PC-3 (cell line): ENCODE measurements around the gene SMNDC1. TPM values are rescaled to one million over a fixed set of nuclear protein-coding genes. Genes with fewer than 3 reads are reported as not detected.

ENCODE experiments used
- ATAC-seq: fragments of 200-7000 bp; cut with Tn5 transposase; 2 replicates; pipeline ENCODE4 v1.9.1; 2020; ENCODE audit warnings: mild to moderate bottlenecking, moderate library complexity
- BruUV-seq: library from RNA; stranded (reverse); fragments of 400-500 nt; replicated peaks from 2 replicates; lab custom pipeline; 2021; lab: Mats Ljungman, UMichigan
- CTCF ChIA-PET: fragments of 300-600 bp; sonication (Branson Sonifier 250); formaldehyde crosslinking; loops from one replicate; lab custom pipeline; 2022; ENCODE audit warnings: antibody characterized with exemption; lab: Charles Lee
- POLR2A ChIA-PET: fragments of 300-600 bp; sonication (Branson Sonifier 250); formaldehyde crosslinking; loops from one replicate; lab custom pipeline; 2022; ENCODE audit warnings: antibody characterized with exemption; ENCODE audit not compliant: unreplicated experiment; lab: Charles Lee
- DNase-seq: peaks from one replicate; pipeline ENCODE4 v3.0.0-alpha.2; 2015
- H2AFZ ChIP-seq: fragments of 300-600 bp; sonication (generic); 2 replicates; pipeline ENCODE4 v1.6.0; 2016; ENCODE audit warnings: antibody characterized with exemption, low read length
- H3F3A ChIP-seq: fragments of 300-600 bp; sonication (generic); one replicate; pipeline ENCODE4 v1.6.0; 2017; ENCODE audit warnings: antibody characterized with exemption, low read length, control low read depth, mild to moderate bottlenecking; ENCODE audit not compliant: unreplicated experiment
- H3K27ac ChIP-seq: fragments of 300-600 bp; sonication (generic); 2 replicates; pipeline ENCODE4 v1.5.1; 2016; ENCODE audit warnings: mild to moderate bottlenecking, low read length
- H3K27me3 ChIP-seq: fragments of 300-600 bp; sonication (generic); 2 replicates; pipeline ENCODE4 v1.6.1; 2016; ENCODE audit warnings: low read length, mixed read lengths
- H3K36me3 ChIP-seq: fragments of 300-600 bp; sonication (generic); 2 replicates; pipeline ENCODE4 v1.6.1; 2016; ENCODE audit warnings: low read depth, mixed run types, low read length, mixed read lengths
- H3K4me1 ChIP-seq: fragments of 300-600 bp; sonication (generic); 2 replicates; pipeline ENCODE4 v1.5.1; 2016; ENCODE audit warnings: low read length; ENCODE audit not compliant: insufficient read depth
- H3K4me2 ChIP-seq: fragments of 300-600 bp; sonication (generic); 2 replicates; pipeline ENCODE4 v1.6.0; 2016; ENCODE audit warnings: low read length
- H3K4me3 ChIP-seq: fragments of 300-600 bp; sonication (generic); 2 replicates; pipeline ENCODE4 v1.5.1; 2016; ENCODE audit warnings: mild to moderate bottlenecking, low read length, mixed read lengths
- H3K79me2 ChIP-seq: fragments of 300-600 bp; sonication (generic); 2 replicates; pipeline ENCODE4 v1.6.1; 2017; ENCODE audit warnings: low read length, mixed read lengths
- H3K9ac ChIP-seq: fragments of 300-600 bp; sonication (generic); 2 replicates; pipeline ENCODE4 v1.6.0; 2016; ENCODE audit warnings: mild to moderate bottlenecking, low read length
- H3K9me2 ChIP-seq: fragments of 300-600 bp; sonication (generic); replicated peaks from 2 replicates; pipeline ENCODE4 v1.6.1; 2016; ENCODE audit warnings: mixed run types, low read length, mixed read lengths
- H3K9me3 ChIP-seq: fragments of 300-600 bp; sonication (generic); 2 replicates; pipeline ENCODE4 v1.6.1; 2016; ENCODE audit warnings: low read length, mixed read lengths
- H4K20me1 ChIP-seq: fragments of 300-600 bp; sonication (generic); 2 replicates; pipeline ENCODE4 v1.6.1; 2016; ENCODE audit warnings: low read length, mixed read lengths
- CTCF ChIP-seq: fragments of 300-600 bp; sonication (generic); conservative IDR thresholded peaks from 2 replicates; pipeline ENCODE4 v1.5.1; 2017; ENCODE audit warnings: antibody characterized with exemption, low read depth, mild to moderate bottlenecking, low read length
- EZH2 ChIP-seq: fragments of 300-600 bp; sonication (generic); IDR thresholded peaks from one replicate; pipeline ENCODE4 v1.6.1; 2017; ENCODE audit warnings: antibody characterized with exemption, mild to moderate bottlenecking, low read length; ENCODE audit not compliant: unreplicated experiment
- EZH2phosphoT487 ChIP-seq: fragments of 300-600 bp; sonication (generic); IDR thresholded peaks from 2 replicates; pipeline ENCODE4 v1.6.1; 2018; ENCODE audit warnings: mild to moderate bottlenecking, antibody characterized with exemption, low read length, borderline replicate concordance
- intact Hi-C: fragments of 100-400 bp; cut with micrococcal nuclease; formaldehyde crosslinking; loops from 2 replicates; pipeline ENCODE4 v1.9.0; 2023
- total RNA-seq: library from RNA; depleted of rRNA; stranded (reverse); fragments of >200 nt; gene quantifications from 2 replicates; pipeline ENCODE4 v1.2.3, GENCODE V29; 2014

Gene SMNDC1
- total RNA-seq, 1 experiment from 2014 or later, result 16.3 TPM

GRCh38 chr10:110348336-110348735 lies 43.6 kb upstream of the SMNDC1 start:
- Histone ChIP-seq H3K79me2 (no peaks in the 10 kb centered on the region), H3K9me2 (no peaks in the 10 kb centered on the region), H2AFZ (no peak overlapping the region), H3K9me3 (no peaks in the 10 kb centered on the region), H3K27ac (no peak overlapping the region), H3K9ac (no peak overlapping the region), H3F3A (no peaks in the 10 kb centered on the region), H3K27me3 (no peaks in the 10 kb centered on the region), H3K4me3 (no peak overlapping the region), H3K4me1 (peaks cover 9% of the 10 kb centered on the region), H3K36me3 (no peaks in the 10 kb centered on the region), H3K4me2 (no peak overlapping the region), H4K20me1 (no peaks in the 10 kb centered on the region)
- ATAC-seq, result no peak
- CTCF ChIA-PET, result no interaction called here
- BruUV-seq, result no TSS peak
- DNase-seq, result no peak
- POLR2A ChIA-PET, result no interaction called here
- TF ChIP-seq CTCF, result no peak
- no peak for TF ChIP-seq EZH2phosphoT487
- no peak for TF ChIP-seq EZH2
- intact Hi-C loops, result no loop called here

- Histone ChIP-seq H3K9me2 (no peaks in the 10 kb centered on the region), H3K4me1 (no peaks in the 10 kb centered on the region), H3F3A (no peaks in the 10 kb centered on the region), H2AFZ (no peak overlapping the region), H3K27me3 (no peaks in the 10 kb centered on the region), H3K36me3 (no peaks in the 10 kb centered on the region), H3K9me3 (no peaks in the 10 kb centered on the region), H4K20me1 (no peaks in the 10 kb centered on the region), H3K4me3 (no peak overlapping the region), H3K9ac (no peak overlapping the region), H3K27ac (no peak overlapping the region), H3K4me2 (no peak overlapping the region), H3K79me2 (no peaks in the 10 kb centered on the region)
- POLR2A ChIA-PET, result no interaction called here
- BruUV-seq, result no TSS peak
- no peak for DNase-seq
- CTCF ChIA-PET, result no interaction called here
- no peak for TF ChIP-seq EZH2
- TF ChIP-seq CTCF, result no peak
- TF ChIP-seq EZH2phosphoT487, result no peak
- ATAC-seq, result no peak
- intact Hi-C loops, result no loop called here
These were observed 42.2 kb upstream of the SMNDC1 start for GRCh38 chr10:110346914-110347313.

- ChIA-PET POLR2A (interaction anchor here (0.7 kb wide), 1 partner anchor 9 kb away, joined by 4 read pairs; no protein-coding TSS in a partner anchor), CTCF (no interaction called here)
- no peak overlapping the region for H3K27ac ChIP-seq
- H3K9me2 ChIP-seq, result no peaks in the 10 kb centered on the region
- H2AFZ ChIP-seq, result no peak overlapping the region
- no peaks in the 10 kb centered on the region for H3K4me1 ChIP-seq
- no peaks in the 10 kb centered on the region for H3K79me2 ChIP-seq
- no peak overlapping the region for H3K4me3 ChIP-seq
- H3K36me3 ChIP-seq, result no peaks in the 10 kb centered on the region
- ATAC-seq, result no peak
- no peaks in the 10 kb centered on the region for H3K9me3 ChIP-seq
- TF ChIP-seq EZH2 (no peak), EZH2phosphoT487 (no peak), CTCF (no peak)
- H3K9ac ChIP-seq, result no peak overlapping the region
- H4K20me1 ChIP-seq, result no peaks in the 10 kb centered on the region
- H3K4me2 ChIP-seq, result no peak overlapping the region
- DNase-seq, result no peak
- intact Hi-C loops, result no loop called here
- H3K27me3 ChIP-seq, result no peaks in the 10 kb centered on the region
- no TSS peak for BruUV-seq
- H3F3A ChIP-seq, result no peaks in the 10 kb centered on the region
These were observed 40.6 kb upstream of the SMNDC1 start for GRCh38 chr10:110345286-110345685.
